ENCODE results near the gene RASL11B.

GRCh38 chr4:52837716-52838558 is 24.2 kb upstream of the RASL11B start:
- TF ChIP-seq POLR2A (IDR thresholded peaks at IDR 0.05) (no peak), CTCF (IDR thresholded peaks at IDR 0.05) (no peak), EP300 (IDR thresholded peaks at IDR 0.05) (no peak)
